Memory B cell (primary cell): ENCODE data around the gene YIPF3.

Source experiments
- ATAC-seq: fragments of 150-1000 bp; cut with Tn5 transposase; 2 replicates; pipeline ENCODE4 v1.10.0; 2021; ENCODE audit warnings: low read depth, mild to moderate bottlenecking, moderate library complexity
- DNase-seq, 2 donors: peaks; one replicate each; pipeline ENCODE4 v3.0.0; 2022; ENCODE audit warnings: low spot score in 2 of 2
- H3K27ac Mint-ChIP-seq: one replicate; pipeline ENCODE4 v1.8.0; 2022; ENCODE audit warnings: mild to moderate bottlenecking, moderate library complexity, mixed read lengths
- H3K27me3 Mint-ChIP-seq: one replicate; pipeline ENCODE4 v1.8.0; 2022; ENCODE audit warnings: mixed read lengths
- H3K36me3 Mint-ChIP-seq: one replicate; pipeline ENCODE4 v1.8.0; 2022; ENCODE audit warnings: mild to moderate bottlenecking, mixed read lengths
- H3K4me1 Mint-ChIP-seq: one replicate; pipeline ENCODE4 v1.8.0; 2022; ENCODE audit warnings: mixed read lengths
- H3K4me3 Mint-ChIP-seq: one replicate; pipeline ENCODE4 v1.8.0; 2022; ENCODE audit warnings: mild to moderate bottlenecking, moderate library complexity, mixed read lengths
- H3K9me3 Mint-ChIP-seq: one replicate; pipeline ENCODE4 v1.8.0; 2022; ENCODE audit warnings: mixed read lengths

The YIPF3 gene

GRCh38 chr6:43520097-43520496, 3.4 kb upstream of the YIPF3 start:
- no peaks in the 10 kb centered on the region for H3K9me3 Mint-ChIP-seq
- H3K36me3 Mint-ChIP-seq, result peaks cover 14% of the 10 kb centered on the region
- H3K27me3 Mint-ChIP-seq, result no peaks in the 10 kb centered on the region
- H3K27ac Mint-ChIP-seq, result no peak overlapping the region
- DNase-seq (no peak), ATAC-seq (no peak)
- no peak overlapping the region for H3K4me3 Mint-ChIP-seq
- H3K4me1 Mint-ChIP-seq, result peaks cover 11% of the 10 kb centered on the region

GRCh38 chr6:43517505-43518357, 1.0 kb upstream of the YIPF3 start:
- Mint-ChIP-seq H3K27ac (no peak overlapping the region), H3K36me3 (peaks cover 16% of the 10 kb centered on the region), H3K9me3 (no peaks in the 10 kb centered on the region), H3K4me1 (peaks cover 16% of the 10 kb centered on the region), H3K4me3 (no peak overlapping the region), H3K27me3 (no peaks in the 10 kb centered on the region)
- no peak for ATAC-seq
- DNase-seq, result no peak

- Mint-ChIP-seq H3K36me3 (peaks cover 19% of the 10 kb centered on the region), H3K9me3 (no peaks in the 10 kb centered on the region), H3K4me1 (peaks cover 19% of the 10 kb centered on the region), H3K27ac (no peak overlapping the region), H3K27me3 (no peaks in the 10 kb centered on the region), H3K4me3 (no peak overlapping the region)
- DNase-seq (no peak), ATAC-seq (peak; percentile 3)
Observed at GRCh38 chr6:43516367-43516696, 394 bp downstream of the YIPF3 start.

- Mint-ChIP-seq H3K4me3 (no peak overlapping the region), H3K4me1 (peaks cover 19% of the 10 kb centered on the region), H3K27me3 (no peaks in the 10 kb centered on the region), H3K9me3 (no peaks in the 10 kb centered on the region), H3K27ac (no peak overlapping the region), H3K36me3 (peaks cover 19% of the 10 kb centered on the region)
- DNase-seq, result no peak
- ATAC-seq, result no peak
Observed at GRCh38 chr6:43515808-43516207, 918 bp downstream of the YIPF3 start.

- no peaks in the 10 kb centered on the region for H3K9me3 Mint-ChIP-seq
- peak overlapping the region; percentile 37 for H3K27ac Mint-ChIP-seq
- peaks cover 17% of the 10 kb centered on the region for H3K36me3 Mint-ChIP-seq
- H3K4me1 Mint-ChIP-seq, result peaks cover 30% of the 10 kb centered on the region
- DNase-seq (no peak), ATAC-seq (no peak)
- no peak overlapping the region for H3K4me3 Mint-ChIP-seq
- peaks cover 8% of the 10 kb centered on the region for H3K27me3 Mint-ChIP-seq
Observed at GRCh38 chr6:43511824-43512415, 4.8 kb downstream of the YIPF3 start.

- H3K27me3 Mint-ChIP-seq, result peaks cover 8% of the 10 kb centered on the region
- H3K9me3 Mint-ChIP-seq, result no peaks in the 10 kb centered on the region
- peak overlapping the region; percentile 78 for H3K4me3 Mint-ChIP-seq
- H3K4me1 Mint-ChIP-seq, result peaks cover 24% of the 10 kb centered on the region
- DNase-seq (no peak), ATAC-seq (no peak)
- H3K27ac Mint-ChIP-seq, result peak overlapping the region; percentile 68
- H3K36me3 Mint-ChIP-seq, result peaks cover 15% of the 10 kb centered on the region
Observed at GRCh38 chr6:43510827-43511163, 5.9 kb downstream of the YIPF3 start.

- Mint-ChIP-seq H3K4me3 (peak within 1 kb of the TSS; percentile 86), H3K36me3 (peaks cover 13% of the 10 kb centered on the region), H3K27ac (peak within 1 kb of the TSS; percentile 68), H3K4me1 (peaks cover 20% of the 10 kb centered on the region), H3K27me3 (peaks cover 8% of the 10 kb centered on the region), H3K9me3 (no peaks in the 10 kb centered on the region)
- DNase-seq (peak; percentile 76 to 93), ATAC-seq (peak; percentile 83)
Observed at GRCh38 chr6:43509984-43510826, 6.5 kb downstream of the YIPF3 start, which contains the start of gene LRRC73. TSS of gene LRRC73 (minus strand) at chr6:43510346. CDS start at chr6:43509785, 561 bp downstream.

- Mint-ChIP-seq H3K27me3 (peaks cover 8% of the 10 kb centered on the region), H3K27ac (peak overlapping the region; percentile 45), H3K9me3 (no peaks in the 10 kb centered on the region), H3K36me3 (peaks cover 11% of the 10 kb centered on the region), H3K4me3 (peak overlapping the region; percentile 86), H3K4me1 (peaks cover 16% of the 10 kb centered on the region)
- peak in 1 of 2 donors; percentile 40 for DNase-seq
- no peak for ATAC-seq
Observed at GRCh38 chr6:43509142-43509983, 7.4 kb downstream of the YIPF3 start.

GRCh38 chr6:43508481-43509141, 8.1 kb downstream of the YIPF3 start:
- H3K4me1 Mint-ChIP-seq, result peaks cover 16% of the 10 kb centered on the region
- peaks cover 8% of the 10 kb centered on the region for H3K27me3 Mint-ChIP-seq
- DNase-seq (no peak), ATAC-seq (no peak)
- H3K36me3 Mint-ChIP-seq, result peaks cover 14% of the 10 kb centered on the region
- no peaks in the 10 kb centered on the region for H3K9me3 Mint-ChIP-seq
- peak overlapping the region; percentile 86 for H3K4me3 Mint-ChIP-seq
- H3K27ac Mint-ChIP-seq, result peak overlapping the region; percentile 45

- Mint-ChIP-seq H3K4me3 (no peak overlapping the region), H3K9me3 (no peaks in the 10 kb centered on the region), H3K36me3 (peaks cover 11% of the 10 kb centered on the region), H3K4me1 (peaks cover 14% of the 10 kb centered on the region), H3K27ac (no peak overlapping the region), H3K27me3 (peaks cover 8% of the 10 kb centered on the region)
- ATAC-seq (peak; percentile 66), DNase-seq (peak; percentile 83 to 87)
Observed at GRCh38 chr6:43506667-43507471, 9.9 kb downstream of the YIPF3 start.

- Mint-ChIP-seq H3K9me3 (no peaks in the 10 kb centered on the region), H3K4me3 (no peak overlapping the region), H3K36me3 (peaks cover 11% of the 10 kb centered on the region), H3K4me1 (peaks cover 11% of the 10 kb centered on the region), H3K27ac (no peak overlapping the region), H3K27me3 (peaks cover 8% of the 10 kb centered on the region)
- DNase-seq (no peak), ATAC-seq (no peak)
Observed at GRCh38 chr6:43506171-43506570, 10.6 kb downstream of the YIPF3 start.

- Mint-ChIP-seq H3K27me3 (peaks cover 8% of the 10 kb centered on the region), H3K4me3 (no peak overlapping the region), H3K4me1 (peaks cover 11% of the 10 kb centered on the region), H3K27ac (no peak overlapping the region), H3K36me3 (peaks cover 12% of the 10 kb centered on the region), H3K9me3 (no peaks in the 10 kb centered on the region)
- ATAC-seq (no peak), DNase-seq (no peak)
Observed at GRCh38 chr6:43505718-43506117, 11.0 kb downstream of the YIPF3 start.
